GM20431 (cell line): Measurements from ENCODE around the gene NELFA.
"Not testable (repeated sequence)": the region's sequence is repeated elsewhere in the genome, so short reads cannot be mapped to it uniquely, and the experiment has no call there.

ENCODE experiments used
- in situ Hi-C: fragments of 300-500 bp; cut with MseI, MboI; formaldehyde crosslinking; loops from one replicate; pipeline ENCODE4 v1.15.0; 2020; ENCODE audit warnings: low sequenced_read_pairs; ENCODE audit not compliant: unreplicated experiment

NELFA gene

DNA sequence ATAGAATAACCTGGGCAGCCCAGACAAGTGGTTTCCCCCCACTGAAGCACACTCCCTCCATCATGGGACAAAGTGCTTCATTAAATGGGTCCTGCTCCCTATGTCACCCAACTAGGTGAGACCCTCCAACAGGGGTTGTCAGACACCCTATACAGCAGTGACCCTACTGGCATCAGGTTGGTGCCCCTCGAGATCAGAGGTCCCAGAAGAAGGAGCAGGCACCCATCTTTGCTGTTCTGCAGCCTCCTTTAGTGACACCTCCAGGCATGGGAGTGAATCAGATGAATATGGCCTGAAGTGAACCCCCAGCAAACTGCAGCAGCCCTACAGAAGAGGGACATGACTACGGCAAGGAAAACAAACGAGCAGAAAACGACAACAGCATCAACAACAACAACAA, 11.1 kb downstream of the NELFA start:
- in situ Hi-C loops = no loop called here

DNA sequence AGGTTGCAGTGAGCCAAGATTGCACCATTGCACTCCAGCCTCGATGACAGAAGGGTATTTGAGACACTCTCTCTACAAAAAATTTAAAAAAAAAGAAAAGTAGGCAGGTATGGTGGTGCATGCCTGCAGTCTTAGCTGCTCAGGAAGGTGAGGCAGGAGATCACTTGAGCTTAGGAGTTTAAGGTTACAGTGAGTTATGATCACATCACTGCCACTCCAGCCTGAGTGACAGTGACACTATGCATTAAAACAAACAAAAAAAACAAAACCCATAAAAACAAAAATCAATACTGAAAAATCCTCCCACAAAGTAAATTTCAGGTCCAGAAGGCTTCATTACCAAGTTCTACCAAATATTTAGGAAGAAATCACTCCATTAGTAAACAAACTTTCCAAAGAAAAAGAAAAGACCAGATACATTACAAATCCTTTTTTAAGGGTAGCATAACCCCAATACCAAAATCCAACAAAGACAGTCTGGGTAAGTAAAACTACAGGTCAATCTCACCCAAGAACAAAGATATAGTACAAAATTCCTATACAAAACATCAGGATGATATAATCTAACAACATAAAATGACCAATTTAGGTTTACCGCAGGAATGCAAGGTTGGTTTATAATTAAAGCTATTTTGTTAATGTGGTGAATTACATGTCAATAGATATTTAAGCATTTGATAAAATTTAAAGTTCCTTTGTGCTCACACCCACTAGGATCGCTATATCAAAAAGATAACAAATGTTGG, 11.7 kb downstream of the NELFA start:
- in situ Hi-C loops = no loop called here

DNA sequence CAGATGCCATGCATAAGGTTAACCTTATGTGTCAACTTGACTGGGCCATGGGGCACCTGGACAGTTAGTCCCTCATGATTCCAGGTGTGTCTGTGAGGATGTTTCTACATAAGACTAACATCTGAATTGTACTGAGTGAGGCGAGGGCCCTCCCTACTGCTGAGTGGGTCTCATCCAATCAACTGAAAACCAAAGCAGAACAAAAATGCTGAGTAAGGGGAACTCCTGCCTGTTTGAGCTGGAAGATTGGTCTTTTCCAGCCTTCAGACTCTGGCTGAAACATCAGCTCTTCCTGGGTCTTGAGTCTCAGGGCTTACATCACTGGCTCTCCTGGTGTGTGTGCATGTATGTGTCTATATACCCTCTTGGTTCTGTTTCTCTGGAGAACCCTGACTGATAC, 13.8 kb downstream of the NELFA start:
- in situ Hi-C loops = no loop called here

DNA sequence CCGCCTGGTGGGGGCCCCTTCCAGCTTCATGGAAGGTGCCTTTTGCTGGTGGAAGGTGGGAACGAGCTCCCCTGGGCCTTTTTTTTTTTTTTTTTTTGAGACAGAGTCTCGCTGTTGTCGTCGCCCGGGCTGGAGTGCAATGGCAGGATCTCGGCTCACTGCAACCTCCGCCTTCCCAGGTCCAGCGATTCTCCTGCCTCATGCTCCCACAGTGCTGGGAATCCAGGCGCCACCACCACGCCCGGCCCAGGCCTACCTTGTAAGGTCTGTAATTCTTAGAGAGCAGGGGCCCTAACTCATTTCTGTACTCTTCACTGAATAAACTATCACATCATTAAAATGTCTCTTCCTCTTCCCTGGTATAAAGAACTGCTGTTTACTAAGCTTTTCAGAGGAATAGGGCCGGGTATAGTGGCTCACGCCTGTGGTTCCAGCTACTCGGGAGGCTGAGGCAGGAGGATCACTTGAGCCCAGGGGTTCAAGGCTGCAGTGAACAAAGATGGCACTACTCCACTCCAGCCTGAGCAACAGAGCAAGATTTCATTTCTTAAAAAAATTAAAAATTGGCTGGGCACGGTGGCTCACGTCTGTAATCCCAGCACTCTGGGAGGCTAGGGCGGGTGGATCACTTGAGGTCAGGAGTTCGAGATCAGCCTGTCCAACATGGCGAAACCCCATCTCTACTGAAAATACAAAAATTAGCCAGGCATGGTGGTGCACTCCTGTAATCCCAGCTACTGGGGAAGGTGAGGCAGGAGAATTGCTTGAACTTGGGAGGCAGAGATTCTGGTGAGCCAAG, 14.9 kb downstream of the NELFA start:
- in situ Hi-C loops = not testable (repeated sequence)

DNA sequence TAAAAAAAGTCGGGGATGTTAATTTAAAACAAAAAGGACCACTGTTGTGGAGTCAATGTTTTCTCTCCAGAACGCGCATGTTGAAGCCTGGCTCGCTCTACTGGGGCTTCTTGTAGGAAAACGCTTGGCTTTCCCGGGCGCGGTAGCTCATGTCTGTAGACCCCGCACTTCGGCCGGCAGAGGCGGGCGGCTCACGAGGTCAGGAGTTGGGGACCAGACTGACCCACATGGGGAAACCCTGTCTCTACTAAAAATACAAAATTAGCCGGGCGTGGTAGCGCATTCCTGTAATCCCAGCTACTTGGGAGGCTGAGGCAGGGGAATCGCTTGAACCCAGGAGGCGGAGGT, 15.6 kb downstream of the NELFA start:
- in situ Hi-C loops = no loop called here

DNA sequence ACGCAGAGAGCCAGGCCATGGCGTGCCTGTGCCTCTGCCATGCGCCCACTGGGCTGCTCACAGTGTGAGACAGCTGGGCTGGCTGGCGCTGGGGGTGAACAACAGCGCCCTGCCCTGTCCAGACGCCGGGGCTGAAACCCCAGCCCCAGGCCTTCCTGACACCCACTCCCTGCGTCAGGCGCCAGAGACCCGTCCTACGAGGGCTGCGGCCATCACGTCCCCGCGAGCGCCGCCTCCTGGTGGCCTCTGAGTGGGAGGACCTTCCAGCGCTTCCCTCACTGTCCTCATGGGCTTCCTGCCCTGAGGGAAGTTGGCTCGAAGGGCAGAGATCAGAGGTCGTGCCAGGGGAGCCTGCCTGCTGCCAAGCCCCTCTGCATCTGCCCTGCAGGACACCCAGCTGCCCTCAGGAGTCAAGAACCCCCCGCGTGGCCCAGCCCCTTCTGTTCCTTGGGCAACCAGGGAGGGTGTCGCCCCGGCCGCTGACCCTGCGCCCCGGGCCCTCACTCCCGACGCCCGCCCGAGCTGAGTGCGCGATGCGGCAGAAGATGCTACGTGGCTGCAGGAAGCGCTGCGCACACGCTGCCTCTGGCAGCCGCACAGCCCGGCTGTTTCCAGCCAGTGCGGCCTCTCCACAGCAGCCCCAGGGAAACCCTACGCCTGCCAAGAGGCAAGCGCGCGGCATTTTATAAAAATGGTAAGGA, 16.2 kb downstream of the NELFA start:
- in situ Hi-C loops = no loop called here

DNA sequence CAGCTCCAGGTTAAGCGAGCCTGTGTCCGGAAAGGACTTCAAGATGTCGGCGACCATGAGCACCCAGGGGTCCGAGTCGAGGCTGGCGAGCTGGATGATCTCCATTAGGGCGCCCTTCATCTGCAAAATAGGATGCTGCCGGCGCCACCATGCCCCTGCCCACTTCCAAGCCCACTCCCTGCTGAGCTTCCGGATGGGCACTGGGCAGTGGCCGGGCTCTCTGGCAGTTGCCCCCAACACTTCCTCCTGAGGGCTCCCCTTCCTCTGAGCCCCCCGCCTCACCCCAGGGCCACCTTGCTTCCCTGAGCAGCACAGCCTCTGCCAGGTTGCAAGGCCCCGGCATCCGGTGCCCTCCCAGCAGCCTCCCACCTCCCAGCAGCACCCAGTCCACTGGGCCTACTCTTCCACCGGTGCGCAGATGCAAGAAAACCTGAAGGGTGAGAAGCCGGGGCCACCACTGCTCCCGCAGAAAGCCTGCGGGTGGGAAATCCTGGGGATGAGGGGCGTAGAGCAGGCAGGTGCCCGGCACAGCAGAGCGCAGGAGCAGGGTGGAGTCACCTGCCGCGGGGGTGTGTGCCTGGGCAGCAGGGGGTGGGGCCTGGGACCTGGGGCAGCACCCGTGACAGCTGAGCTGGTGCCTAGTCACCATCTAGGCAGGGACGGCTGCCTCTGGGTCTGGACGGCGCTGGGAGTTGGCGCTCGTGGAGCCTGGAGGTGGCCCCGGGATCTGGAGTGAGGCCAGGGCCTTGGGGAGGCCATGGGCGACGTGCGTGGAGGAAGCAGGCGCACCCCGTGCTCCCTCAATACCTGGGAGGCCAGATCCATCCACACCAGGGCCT, 17.0 kb downstream of the NELFA start:
- in situ Hi-C loops = no loop called here

DNA sequence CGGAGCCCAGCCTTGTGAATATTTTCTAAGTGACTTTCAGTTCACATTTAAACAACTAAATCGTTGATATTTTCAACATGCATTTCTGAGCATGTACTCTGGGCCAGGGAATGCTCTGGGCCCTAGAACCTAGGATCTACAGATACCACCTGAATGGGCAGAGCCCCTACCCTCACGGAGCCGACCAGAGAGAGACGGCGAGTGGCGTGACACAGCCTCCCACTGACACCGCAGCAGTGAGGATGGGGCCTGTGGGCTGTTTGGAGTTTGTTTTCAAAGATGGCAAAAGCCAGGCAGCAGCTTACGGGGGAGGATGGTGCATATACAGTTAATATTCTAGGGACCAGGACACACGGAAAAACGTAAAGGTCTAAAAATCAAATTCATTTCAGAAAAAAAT, 17.7 kb downstream of the NELFA start:
- in situ Hi-C loops = no loop called here

DNA sequence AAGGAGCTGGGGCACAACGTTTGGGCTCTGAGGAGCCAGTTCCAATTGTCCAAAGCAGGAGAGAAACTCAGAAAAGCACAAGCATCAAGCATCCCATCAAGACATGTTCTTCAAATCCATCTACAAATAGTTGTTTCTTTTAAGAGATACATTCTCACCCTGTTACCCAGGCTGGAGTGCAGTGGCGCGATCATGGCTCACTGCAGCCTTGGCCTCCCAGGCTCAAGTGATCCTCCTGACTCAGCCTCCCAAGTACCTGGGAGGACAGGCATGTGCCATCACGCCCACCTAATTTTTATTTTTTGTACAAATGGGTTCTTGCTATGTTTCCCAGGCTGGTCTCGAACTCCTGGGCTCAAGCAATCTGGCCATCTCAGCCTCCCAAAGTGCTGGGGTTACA, 18.1 kb downstream of the NELFA start:
- in situ Hi-C loops = no loop called here

DNA sequence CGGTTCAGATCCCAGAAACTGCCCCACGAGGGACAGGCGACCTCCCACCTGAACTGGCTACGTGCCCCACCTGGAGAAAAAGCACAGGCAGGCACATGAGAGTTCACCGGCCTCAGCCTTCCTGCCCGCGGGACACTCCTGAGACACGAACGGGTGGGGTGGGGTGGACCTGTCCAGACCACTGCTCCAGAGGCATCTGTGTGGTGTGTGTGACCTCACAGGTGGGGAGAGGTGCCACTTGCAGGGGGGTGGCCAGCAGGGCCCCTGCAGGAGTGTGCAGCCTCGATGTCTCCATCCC, 18.5 kb downstream of the NELFA start:
- in situ Hi-C loops = no loop called here

DNA sequence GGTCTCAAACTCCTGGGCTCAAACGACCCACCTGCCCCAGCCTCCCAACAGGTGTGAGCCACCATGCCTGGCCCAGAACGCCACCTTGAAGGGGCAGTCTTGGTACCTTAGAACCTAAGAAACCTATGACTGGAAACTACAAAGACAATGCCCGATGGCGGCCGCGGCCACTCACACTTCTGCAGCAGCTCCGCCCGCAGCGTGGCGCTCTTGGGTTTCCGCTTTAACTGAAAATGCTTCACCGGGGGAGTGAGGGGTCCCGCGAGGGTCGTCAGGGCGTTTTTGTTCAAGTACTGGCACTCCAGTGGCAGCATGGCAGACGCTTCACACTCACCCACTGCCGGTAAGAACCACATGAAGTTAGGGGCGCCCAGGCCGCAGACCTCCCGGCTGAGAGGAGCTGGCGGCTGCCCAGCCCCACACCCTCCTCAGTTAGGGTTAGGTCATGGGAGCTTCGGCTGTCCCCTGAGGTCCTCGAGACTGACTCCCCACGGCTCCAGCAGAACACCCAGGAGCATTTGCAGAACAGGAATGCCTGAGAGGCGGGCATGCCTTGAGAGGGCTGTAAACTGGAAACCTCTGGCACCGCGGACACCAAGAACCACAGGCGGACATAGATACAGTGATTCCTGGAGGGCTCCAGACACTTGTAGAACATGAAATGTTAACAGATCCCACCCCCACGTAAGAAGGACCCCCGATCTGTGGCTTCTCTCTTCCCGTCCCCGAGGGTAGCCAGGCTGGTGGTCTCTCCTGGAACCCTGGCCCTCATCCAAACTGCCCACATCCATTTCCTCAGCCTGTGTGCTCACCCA, 19.0 kb downstream of the NELFA start:
- in situ Hi-C loops = no loop called here

DNA sequence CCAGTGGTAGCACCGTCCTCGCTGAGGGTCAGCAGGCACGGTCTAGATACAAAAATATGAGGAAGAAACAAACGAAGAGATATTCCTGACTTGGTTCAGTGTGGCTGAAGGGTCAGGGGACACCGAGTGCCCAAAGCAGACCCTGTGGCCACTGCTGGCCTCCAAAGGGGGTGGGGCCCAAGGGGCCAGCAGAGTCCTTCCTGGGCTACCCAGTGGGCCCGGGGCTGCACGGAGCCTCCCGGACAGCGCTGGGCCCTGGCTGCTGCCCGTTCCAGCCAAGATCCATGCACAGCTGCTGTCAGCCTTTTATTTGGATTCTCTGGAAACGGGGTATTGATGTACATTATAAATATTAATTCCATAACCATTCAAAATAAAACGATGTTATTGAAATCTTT, 20.4 kb downstream of the NELFA start:
- in situ Hi-C loops = no loop called here

DNA sequence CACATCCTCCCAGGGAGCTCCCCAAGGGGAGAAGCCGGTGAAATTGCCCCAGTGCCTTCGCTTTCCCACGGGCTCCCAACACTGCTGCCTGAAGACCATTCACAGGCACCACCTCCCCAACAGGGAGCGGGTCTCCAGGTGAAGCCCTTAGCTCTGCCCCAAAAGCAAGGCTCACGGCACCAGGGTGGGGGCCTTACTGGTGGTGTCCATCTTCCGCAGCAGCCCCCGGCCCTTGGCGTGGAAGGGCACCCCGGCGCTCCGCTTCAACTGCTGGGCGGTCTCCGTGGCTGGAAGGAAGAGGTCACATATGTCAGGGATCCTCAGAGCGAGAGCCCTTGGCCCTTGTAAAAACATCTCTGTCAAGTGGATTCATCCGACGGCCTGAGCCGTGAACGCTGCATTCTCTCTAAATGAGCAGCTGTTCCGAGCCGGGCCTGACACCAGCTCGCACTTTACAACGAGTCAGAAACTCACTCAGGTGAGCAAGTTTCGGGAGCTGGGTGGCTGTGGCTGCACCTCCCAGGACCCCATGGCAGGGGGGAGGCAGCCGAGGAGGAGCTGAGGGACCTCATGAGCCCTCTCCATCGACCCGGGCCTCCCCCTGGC, 20.9 kb downstream of the NELFA start:
- in situ Hi-C loops = no loop called here

DNA sequence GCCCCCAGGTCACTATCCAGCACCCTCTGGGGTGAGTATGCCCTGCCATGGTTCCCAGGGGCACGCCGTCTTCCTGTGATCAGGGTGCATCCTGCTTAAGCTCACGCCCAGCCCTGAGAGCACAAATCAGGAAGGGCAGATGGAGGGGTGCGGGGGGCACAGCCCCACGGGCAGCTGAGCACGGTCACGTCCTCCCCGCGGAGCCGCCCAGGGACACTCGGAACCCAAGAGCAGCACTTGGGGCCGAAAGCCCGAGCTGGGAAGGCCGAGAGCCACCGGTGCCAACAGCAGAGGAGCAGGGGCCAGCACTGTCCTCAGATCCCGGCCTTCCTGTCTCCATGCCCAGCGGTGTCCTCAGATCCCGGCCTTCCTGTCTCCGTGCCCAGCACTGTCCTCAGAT, 21.5 kb downstream of the NELFA start:
- in situ Hi-C loops = no loop called here

DNA sequence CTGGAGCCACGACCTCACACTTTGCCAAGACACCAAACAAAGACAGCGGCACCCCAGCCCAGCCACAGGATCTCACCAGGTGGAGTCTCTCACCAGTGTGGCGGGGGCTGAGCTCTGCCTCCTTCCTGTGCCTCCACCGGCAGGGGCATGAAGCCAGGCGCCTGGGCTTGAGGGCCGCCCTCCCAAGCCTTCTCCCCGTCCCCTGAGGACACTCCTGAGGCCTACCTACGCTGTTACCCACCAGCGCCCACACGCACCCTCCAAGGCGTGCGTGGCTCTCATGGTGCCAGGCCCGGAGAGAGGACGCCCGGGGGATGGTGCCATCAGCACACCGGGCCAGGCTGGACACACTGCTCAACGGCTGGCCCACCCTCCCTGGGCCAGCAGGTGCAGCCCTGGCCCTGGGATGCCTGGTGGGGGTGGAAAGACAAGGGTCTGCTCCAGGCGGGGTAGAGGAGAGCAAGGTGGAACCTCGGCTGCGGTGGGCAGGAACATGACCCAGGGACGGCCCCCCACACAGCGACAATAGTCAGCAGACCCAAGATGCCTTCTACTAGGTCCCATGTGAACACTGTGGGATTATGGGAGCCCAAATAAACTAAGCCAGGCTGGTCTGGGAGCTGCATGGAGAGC, 22.1 kb downstream of the NELFA start:
- in situ Hi-C loops = no loop called here

DNA sequence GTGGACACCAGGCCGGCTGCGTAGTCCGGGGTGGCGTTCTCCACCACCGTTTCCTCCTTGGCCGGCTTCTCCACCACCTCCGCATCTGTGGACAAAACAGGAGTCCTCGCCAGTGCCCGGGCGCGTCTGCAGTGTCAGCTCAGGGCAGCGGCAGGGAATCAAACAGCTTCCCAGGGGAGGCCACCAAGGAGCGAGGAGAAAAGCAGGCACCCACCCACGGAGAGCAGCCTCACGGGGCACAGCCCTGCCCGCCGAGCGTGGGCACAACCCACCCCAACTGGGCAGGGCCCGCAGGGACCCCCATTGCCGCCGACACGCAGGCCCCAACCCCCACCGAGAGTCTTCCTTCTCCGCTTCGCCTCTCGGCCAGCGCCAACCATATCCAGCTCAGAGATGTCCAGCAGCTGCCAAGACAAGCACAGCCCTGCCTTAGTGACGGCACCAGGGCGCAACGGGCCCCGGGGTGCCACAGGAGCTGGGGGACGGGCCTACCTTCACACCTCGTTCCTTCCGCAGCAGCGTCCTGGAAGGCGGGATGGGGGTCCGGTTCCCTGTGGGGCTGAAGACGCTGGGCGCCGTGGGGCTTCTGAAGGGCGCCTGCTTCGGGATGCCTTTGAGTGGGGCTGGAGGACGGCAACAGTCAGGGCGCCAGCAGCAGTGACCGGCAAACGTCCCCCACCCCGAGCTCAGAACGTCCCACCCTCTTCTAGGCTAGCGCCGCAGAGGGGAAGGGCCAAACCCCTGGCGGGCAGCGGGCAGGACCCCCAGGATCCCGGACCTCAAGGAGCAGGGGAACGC, 22.8 kb downstream of the NELFA start:
- in situ Hi-C loops = no loop called here

DNA sequence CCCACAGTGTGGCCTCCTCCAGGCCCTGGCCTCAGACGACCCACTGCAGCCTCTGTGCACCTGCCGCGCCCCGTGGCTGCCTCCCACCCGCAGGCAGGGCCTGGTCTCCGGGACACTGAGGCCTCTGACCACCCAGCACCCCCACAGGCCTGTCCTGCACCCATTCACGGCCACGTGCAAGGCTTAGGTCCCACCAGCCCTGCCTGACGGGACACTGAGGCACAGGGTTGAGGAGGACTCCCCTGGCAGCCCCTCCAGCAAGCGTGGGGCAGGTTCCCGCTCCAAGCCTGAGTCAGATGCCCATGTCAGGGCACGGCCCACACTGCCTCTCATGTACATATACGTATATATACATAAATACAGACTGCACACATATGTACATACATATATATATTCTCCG, 23.5 kb downstream of the NELFA start:
- in situ Hi-C loops = no loop called here
